ENCODE results near the gene GNAQ. TPM values are rescaled to one million over a fixed set of nuclear protein-coding genes. Genes with fewer than 3 reads are reported as not detected.
A peak's percentile ranks its signal among the peaks of the same experiment; 100 is the strongest.

GNAQ gene
- total RNA-seq, 1 donor from 2014 or later: 46.7 TPM

DNA sequence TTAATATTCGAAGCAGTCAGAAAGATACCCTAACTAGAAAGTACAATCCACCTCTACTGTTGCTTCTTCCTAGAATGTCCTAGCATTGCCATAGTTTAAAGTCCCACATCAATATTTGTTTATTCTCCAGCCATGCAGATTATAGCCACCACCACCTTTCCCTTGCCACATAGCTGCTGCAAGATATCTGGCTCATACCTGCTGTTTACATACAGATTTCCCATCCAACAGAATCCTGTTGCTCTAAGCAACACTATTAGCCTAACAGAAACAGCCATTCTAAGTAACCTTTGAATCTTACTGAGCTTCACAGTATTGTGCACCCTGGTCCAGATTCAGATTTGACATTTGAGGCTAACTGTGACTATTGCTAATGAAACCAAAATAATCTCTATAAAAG, 45.6 kb downstream of the GNAQ start:
- Mint-ChIP-seq H3K4me1 (ENCODE audit: unreplicated experiment) (peaks cover 20% of the 10 kb centered on the region), H3K27ac (peak overlapping the region; percentile 35), H3K36me3 (peaks cover 7% of the 10 kb centered on the region), H3K4me3 (no peak overlapping the region), H3K9me3 (no peaks in the 10 kb centered on the region), H3K27me3 (no peaks in the 10 kb centered on the region)
- TF ChIP-seq, protein P1, sequence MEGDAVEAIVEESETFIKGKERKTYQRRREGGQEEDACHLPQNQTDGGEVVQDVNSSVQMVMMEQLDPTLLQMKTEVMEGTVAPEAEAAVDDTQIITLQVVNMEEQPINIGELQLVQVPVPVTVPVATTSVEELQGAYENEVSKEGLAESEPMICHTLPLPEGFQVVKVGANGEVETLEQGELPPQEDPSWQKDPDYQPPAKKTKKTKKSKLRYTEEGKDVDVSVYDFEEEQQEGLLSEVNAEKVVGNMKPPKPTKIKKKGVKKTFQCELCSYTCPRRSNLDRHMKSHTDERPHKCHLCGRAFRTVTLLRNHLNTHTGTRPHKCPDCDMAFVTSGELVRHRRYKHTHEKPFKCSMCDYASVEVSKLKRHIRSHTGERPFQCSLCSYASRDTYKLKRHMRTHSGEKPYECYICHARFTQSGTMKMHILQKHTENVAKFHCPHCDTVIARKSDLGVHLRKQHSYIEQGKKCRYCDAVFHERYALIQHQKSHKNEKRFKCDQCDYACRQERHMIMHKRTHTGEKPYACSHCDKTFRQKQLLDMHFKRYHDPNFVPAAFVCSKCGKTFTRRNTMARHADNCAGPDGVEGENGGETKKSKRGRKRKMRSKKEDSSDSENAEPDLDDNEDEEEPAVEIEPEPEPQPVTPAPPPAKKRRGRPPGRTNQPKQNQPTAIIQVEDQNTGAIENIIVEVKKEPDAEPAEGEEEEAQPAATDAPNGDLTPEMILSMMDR (conservative IDR thresholded peaks at IDR 0.05): no peak
- no peak for DNase-seq (ENCODE audit: extremely low spot score, unreplicated experiment)

DNA sequence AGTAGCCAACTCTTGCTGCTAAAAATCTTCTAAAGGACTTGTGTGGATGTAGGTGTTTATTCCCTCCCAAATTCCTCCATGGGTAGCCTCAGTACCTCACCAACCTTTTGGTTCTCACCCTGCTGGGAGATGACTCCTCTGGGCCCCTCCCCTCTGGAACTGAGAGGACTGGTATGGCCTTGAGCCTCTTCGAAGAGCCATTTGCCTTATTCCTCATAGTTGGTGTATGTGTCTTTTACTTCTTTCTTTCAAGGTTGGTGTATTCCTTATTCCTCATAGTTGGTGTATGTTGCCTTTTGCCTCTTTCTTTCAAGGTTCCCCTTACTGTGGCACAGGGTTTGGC, 48.3 kb downstream of the GNAQ start:
- H3K36me3 Mint-ChIP-seq: peaks cover 7% of the 10 kb centered on the region
- no peak overlapping the region for H3K27ac Mint-ChIP-seq
- H3K4me3 Mint-ChIP-seq: no peak overlapping the region
- peaks cover 34% of the 10 kb centered on the region for H3K4me1 Mint-ChIP-seq (ENCODE audit: unreplicated experiment)
- DNase-seq (ENCODE audit: extremely low spot score, unreplicated experiment): no peak
- no peaks in the 10 kb centered on the region for H3K9me3 Mint-ChIP-seq
- no peaks in the 10 kb centered on the region for H3K27me3 Mint-ChIP-seq
- TF ChIP-seq, protein P1 (conservative IDR thresholded peaks at IDR 0.05): no peak

DNA sequence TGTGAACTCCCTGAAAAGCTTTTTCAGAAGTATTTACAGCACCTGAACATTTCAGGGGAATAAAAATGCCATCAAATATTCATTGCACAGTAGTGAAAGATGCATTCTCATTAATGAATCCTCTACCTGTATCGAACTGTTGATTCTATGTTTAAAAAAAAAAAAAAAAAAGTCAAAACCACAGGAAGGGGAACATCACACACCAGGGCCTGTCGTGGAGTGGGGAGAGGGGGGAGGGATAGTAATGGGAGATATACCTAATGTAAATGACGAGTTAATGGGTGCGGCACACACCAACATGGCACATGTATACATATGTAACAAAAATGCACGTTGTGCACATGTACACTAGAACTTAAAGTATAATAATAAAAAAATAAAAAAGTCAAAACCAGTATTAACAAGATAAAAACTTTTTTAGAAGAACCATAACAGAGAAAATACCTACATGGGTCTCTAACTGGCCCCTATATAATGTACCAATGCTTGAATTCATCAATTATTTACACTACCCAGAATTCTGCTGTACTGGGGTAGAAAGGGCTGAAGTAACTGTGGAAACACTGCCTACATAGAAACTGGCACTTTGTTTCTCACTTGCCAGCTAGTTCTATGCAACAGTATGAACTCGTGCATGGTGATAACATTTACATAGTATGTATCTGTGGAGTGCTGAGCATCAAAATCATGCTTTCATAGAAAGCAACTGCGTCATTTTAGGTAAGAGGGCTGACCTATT, 48.9 kb downstream of the GNAQ start:
- H3K4me1 Mint-ChIP-seq (ENCODE audit: unreplicated experiment): peaks cover 40% of the 10 kb centered on the region
- H3K4me3 Mint-ChIP-seq: no peak overlapping the region
- TF ChIP-seq, protein P1 (conservative IDR thresholded peaks at IDR 0.05): no peak
- H3K27me3 Mint-ChIP-seq: no peaks in the 10 kb centered on the region
- H3K36me3 Mint-ChIP-seq: peaks cover 7% of the 10 kb centered on the region
- no peak overlapping the region for H3K27ac Mint-ChIP-seq
- no peaks in the 10 kb centered on the region for H3K9me3 Mint-ChIP-seq
- no peak for DNase-seq (ENCODE audit: extremely low spot score, unreplicated experiment)

DNA sequence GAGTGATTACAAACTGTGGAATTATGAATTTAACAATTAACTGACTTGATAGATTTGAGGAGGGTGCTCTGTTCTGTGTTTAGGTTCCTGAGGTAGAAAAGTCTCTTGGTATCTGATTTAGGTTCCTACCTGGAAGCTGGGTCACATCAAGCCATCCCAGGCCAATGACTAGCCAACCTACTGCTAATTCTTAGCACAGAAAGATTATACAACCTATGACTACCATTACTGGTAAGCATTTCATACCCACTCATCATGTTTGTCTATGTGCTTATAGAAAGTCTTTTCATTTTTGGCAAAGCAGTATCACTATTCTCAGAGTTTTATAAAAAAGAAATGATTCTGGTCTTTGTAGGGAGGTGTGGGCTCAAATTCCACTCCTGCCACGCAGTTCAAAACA, 49.7 kb downstream of the GNAQ start:
- Mint-ChIP-seq H3K27ac (peak overlapping the region; percentile 73), H3K4me3 (peak overlapping the region; percentile 21), H3K27me3 (no peaks in the 10 kb centered on the region), H3K36me3 (peaks cover 7% of the 10 kb centered on the region), H3K9me3 (no peaks in the 10 kb centered on the region), H3K4me1 (ENCODE audit: unreplicated experiment) (peaks cover 46% of the 10 kb centered on the region)
- TF ChIP-seq, protein P1 (conservative IDR thresholded peaks at IDR 0.05): no peak
- DNase-seq (ENCODE audit: extremely low spot score, unreplicated experiment): no peak

DNA sequence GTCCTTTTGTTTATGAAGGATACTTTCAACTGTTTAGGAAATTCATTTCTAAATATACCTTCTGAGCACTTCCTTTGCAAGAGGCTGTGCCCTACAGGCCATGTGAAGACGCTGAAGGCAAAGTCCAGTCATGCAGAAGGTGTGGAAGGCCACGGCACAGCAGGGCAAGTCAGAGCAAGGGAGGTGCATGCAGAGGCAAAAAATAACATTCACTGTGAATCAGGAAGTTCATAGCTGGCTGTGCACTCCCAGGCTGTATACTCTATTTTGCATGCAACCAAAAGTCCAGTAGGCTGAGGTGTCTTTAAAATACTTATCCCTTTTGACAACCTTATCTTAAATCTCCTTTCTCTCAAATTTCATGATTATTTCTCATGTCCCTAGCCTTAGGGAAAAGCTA, 50.3 kb downstream of the GNAQ start:
- TF ChIP-seq, protein P1 (conservative IDR thresholded peaks at IDR 0.05): peak; percentile 38
- H3K36me3 Mint-ChIP-seq: peaks cover 7% of the 10 kb centered on the region
- H3K27ac Mint-ChIP-seq: peak overlapping the region; percentile 73
- H3K4me1 Mint-ChIP-seq (ENCODE audit: unreplicated experiment): peaks cover 47% of the 10 kb centered on the region
- peak overlapping the region; percentile 21 for H3K4me3 Mint-ChIP-seq
- no peaks in the 10 kb centered on the region for H3K27me3 Mint-ChIP-seq
- no peak for DNase-seq (ENCODE audit: extremely low spot score, unreplicated experiment)
- H3K9me3 Mint-ChIP-seq: no peaks in the 10 kb centered on the region

Data from type B pancreatic cell (in vitro differentiated cells).